Stimulated activated CD8-positive, alpha-beta memory T cell treated with anti-CD3 and anti-CD28 coated beads, Interleukin-15, amount 100 ng/mL, for 1 hour (primary cell): ENCODE measurements around the gene ITGB5.
"Not testable (repeated sequence)": the region's sequence is repeated elsewhere in the genome, so short reads cannot be mapped to it uniquely, and the experiment has no call there.

Experiments used
- DNase-seq: peaks from one replicate; pipeline ENCODE4 v3.0.0-alpha.2; 2020; ENCODE audit warnings: low read depth

The ITGB5 gene

GRCh38 chr3:124772081-124772831, 114.9 kb downstream of the ITGB5 start:
- DNase-seq: no peak

DNA sequence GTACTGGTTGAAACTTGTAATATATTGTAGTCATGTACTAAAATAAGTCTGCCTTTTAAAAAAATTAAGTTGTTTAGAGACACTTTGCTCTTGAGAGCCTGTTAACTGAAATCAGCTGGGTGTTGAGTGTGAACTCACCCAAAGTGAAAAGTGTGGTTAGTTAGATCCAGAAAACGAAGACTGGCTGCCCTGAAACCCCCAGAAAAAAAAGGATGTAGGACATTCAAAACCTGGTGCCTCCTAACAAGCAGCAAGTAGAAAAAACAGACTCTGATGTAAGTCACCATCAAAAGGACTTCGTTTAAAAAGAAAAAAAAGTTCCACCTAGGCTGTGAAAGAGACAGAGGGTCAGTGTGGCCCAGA, 116.1 kb downstream of the ITGB5 start:
- DNase-seq: no peak

DNA sequence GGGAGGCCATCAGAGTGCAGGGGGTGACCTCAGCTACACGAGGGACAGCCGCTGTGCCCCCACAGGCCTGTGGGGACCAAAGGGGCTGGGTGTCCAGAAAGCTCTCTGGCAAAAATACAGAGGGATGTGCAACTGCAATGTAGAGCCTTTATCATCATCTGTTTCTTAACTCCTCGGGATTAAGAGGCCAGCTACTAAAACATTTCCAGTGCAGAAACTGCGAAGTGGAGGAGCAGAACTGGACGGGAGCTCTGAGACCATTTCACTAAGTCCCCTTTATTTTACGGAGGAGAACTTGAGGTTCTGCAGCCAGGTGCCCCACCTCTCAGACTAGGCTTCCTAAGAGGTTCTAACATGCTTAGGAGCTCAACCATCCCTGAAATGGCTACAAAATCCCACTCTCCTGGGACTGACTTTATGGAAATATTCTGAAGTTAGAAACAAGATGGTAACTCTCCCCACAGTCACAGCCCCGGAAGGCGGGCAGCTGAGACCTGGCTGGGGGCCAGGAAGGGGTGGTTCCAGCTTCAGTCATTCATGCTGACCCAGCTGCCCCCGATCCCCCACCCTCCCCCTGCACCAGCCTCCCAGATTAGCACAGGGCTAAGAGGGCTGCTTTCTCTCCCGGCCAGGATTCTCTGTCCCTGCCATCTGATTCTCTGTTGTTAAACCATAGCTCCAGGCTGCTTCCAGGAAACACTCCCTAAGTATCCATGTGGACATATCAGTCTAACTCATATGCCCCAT, 116.7 kb downstream of the ITGB5 start:
- no peak for DNase-seq

DNA sequence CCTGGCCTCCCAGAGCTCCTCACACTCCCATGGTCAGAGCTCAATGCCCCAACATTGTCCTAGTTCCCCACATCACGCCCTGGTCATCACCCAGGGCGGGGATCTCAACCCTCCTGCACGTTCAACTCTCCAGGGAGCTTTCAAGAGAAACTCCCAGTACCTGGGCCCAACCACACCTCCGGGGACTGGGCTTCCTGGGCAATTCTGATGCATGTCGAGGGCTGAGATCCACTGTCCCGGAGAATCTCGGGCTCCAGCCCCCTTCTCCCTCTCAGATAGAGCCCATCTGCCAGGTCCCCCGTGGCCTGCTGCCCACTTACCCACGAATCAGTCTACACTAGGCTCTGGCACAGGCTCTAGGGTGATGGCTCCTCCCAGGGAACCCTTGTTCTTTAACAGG, 117.7 kb downstream of the ITGB5 start:
- no peak for DNase-seq

DNA sequence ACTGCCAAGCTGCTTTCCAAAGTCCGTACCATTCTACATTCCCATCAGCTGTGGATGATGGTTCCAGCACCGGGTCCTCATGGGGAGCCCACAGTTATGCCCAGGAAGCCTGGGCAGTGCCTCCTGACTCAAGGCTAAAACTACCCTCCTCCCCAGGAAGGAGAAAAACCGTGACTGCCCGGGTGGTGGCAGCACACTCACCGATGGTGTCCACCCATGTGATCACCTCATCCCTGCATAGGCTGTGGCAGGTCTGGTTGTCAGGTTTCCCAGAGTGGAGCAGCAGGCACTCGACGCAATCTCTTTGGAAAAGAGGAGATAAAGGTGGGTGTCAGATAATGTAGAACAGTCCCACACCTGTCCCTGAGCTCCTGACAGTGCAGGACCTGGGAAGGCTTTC, 118.4 kb downstream of the ITGB5 start:
- DNase-seq: no peak

DNA sequence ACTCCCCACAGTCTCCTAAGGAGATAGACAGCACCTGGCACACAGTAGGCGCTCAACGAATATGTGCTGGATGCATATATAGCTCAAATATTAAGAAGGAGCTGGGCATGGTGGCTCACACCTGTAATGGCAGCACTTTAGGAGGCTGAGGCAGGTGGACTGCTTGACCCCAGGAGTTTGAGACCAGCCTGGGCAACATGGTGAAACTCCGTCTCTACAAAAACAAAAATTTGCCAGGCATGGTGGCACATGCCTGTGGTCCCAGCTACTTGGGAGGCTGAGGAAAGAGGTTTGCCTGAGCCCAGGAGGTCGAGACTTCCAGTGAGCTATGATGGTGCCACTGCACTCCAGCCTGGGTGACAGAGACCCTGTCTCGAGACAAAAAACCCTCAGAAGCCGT, 119.5 kb downstream of the ITGB5 start:
- DNase-seq: no peak

GRCh38 chr3:124767264-124767663, 119.9 kb downstream of the ITGB5 start:
- no peak for DNase-seq

- no peak for DNase-seq
Measured at GRCh38 chr3:124766113-124767095, 120.8 kb downstream of the ITGB5 start.

DNA sequence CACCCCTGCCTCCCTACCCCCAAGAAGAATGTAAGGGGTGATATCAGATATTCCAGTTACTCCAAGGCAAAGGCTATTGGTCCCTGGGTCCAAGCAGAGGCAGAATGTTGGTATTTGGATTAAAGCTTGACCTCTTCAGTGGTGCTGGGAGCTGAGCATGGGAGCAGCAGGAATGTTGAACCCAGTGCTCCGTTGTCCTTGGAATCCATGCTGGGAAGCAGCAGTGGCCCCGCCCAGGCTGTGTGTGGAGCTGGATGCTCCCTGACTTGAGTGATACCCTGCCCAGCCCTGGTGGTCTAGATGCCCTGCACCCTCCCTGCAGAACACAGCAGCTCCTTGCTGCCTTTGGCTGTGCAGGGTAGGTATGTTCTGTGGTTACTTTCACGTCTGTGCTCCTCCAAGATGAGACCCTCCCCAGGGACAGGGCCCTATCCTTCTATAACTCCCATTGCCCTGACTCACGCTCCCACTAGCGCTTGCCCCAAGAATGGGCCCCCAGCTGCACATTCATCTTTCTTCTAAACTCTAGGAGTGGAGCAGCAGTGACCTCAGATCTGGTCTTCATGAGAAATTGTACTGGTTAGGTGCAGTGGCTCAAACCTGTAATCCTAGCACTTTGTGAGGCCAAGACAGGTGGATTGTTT, 121.8 kb downstream of the ITGB5 start:
- no peak for DNase-seq

DNA sequence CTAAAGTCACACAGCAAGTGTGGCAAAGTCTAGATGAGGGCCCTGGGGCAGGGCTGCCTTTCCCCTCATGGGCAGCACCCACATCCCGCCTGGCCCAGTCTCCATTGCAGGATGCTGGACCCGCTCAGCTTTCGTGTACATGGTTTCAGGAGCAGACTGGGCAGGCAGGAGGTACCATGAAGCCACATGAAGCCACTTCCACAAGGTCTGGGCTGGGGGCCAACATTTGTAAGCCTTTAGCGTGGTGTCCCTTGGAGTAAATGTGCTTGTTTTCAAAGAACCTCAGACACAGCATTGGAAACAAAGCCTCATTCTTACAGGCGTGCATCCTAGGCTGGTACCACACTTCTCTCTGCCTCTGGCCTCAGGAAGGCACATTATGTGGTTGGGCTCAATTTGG, 122.4 kb downstream of the ITGB5 start:
- no peak for DNase-seq

GRCh38 chr3:124763644-124764358, 123.4 kb downstream of the ITGB5 start:
- DNase-seq: no peak

GRCh38 chr3:124763206-124763605, 124.0 kb downstream of the ITGB5 start:
- DNase-seq: no peak

- DNase-seq: no peak
Measured at GRCh38 chr3:124762661-124763011, 124.5 kb downstream of the ITGB5 start.

GRCh38 chr3:124761935-124762660, 125.1 kb downstream of the ITGB5 start:
- no peak for DNase-seq

DNA sequence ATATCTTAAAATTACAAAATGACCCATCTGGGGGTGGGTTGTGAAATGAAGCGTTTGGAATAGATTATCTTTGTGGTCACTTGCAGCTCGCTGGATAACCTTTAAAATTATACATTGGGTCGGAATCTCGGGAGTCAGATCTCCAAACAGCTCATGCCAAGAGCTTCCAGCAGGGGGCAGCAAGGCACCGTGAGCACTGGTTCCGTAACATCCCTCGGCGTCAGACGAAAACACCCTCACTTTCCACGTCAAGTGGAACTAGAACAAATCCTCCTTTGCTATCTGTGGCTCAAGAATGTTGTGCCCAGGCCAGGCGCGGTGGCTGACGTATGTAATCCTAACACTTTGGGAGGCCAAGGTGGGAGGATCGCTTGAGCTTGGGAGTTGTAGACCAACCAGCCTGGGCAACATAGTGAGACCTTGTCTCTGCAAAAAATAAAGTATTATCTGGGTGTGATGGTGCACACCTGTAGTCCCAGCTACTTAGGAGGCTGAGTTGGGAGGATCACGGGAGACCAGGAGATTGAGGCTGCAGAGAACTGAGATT, 125.8 kb downstream of the ITGB5 start:
- DNase-seq: peak; percentile 65

DNA sequence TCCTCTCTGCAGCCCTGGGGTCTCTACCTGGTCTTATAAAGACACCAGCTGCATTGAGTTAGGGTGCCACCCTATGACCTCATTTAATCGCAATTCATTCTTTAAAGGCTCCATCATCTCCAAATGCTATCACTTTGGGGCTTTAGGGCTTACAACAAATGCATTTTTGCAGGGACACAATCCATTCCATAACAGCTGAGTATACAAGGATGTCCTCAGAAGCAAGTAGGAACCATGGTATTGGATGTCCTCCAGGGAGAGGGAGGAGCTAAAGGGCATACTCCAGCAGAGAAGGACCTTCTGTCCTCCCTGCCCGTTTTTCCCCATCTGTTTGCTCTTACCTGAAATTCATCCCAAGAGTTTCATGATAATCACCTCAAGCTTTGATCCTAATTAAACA, 126.6 kb downstream of the ITGB5 start:
- DNase-seq: no peak

DNA sequence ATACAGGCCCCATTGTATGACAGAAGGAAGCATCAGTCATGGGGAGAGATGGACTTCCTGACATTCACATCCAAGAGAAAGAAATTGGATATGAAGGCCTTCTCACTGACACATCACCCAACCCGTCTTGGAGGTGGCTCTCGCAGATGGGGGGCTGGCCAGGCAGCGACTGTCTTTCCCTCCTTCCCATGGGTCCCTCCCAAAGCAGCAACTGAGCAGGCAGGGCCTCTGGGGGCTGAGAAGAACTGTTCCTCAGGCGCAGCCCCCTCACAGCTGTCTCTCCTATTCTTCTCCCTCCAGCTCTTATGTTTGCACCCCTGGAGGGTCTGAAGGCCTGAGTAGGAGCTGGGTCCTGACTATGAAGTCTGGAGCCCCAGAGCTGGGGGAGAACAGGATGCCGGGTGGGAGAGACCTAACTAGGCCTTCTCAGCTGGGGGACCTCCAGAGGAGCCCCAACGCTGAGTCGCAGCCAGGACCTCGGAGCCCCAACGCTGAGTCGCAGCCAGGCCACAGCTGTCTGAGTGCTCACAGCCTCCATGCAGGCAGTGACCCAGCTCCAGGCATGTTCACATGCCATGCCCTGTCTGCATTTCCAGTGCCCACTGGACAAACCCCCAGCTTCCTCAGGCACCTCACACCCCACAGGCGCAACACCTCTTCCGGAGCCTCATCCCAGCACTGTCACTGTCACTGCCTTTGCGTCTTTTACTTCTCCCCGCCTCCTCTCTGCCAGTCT, 127.3 kb downstream of the ITGB5 start:
- no peak for DNase-seq

DNA sequence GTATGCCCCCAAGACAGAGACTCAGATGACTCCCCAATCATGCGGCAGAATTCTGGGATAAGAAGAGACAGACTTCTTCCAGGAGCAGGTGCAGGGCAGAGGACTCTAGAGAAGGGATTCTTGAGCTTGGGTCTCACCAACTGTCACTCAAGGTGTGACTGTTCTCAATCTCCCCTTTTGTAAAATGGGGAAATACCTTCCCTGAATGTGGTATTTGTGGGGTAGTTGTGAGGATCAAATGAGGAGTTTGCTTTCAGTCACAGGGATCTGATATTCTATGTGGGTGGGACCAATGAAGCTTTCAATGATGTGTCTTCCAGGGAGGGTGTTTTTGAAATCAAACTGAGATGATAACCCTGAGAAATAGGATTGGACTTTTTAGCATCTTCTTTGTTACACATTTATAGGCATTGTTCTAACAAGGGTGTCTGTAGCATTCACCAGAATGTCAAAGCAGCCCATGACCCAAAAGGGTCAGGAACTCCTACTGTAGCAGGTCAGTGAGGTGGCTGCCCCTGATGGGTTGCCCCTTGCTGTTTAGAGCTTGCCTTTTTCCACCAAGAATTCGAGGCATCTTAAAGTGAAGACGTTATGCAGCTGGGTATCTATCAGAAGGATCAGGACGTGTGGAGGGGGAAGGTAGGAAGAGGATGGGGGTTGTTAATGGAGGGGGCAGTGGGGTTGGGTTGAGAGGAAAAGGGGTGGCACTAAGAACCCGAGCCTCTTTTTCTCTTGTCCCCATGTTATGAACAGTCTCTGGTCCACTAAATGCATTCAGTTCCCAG, 128.1 kb downstream of the ITGB5 start:
- DNase-seq: no peak

DNA sequence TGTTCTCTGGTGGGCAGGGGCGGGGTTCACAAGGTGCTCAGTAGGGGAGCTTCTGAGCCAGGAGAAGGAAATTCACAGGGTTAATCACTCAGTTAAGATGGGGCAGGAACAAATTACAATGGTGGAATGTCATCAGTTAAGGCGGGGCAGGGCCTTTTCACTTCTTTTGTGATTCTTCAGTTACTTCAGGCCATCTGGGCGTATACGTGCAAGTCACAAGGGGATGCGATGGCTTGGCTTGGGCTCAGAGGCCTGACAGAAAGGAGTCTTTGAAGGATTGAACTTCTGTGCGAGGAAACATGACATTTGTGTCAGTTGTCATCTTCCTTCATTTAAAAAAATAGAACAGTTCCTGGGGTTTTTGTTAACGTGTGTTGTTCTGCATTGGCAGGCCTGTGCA, 129.2 kb downstream of the ITGB5 start:
- DNase-seq: not testable (repeated sequence)
